Psoas muscle (tissue), 8 donors: Measurements from ENCODE around the gene RTL1. TPM values are rescaled to one million over a fixed set of nuclear protein-coding genes. Genes with fewer than 3 reads are reported as not detected.
A peak's percentile ranks its signal among the peaks of the same experiment; 100 is the strongest.

Source experiments
- ATAC-seq, 4 donors: fragments of 200-7000 bp; cut with Tn5 transposase; one replicate each; pipeline ENCODE4 v1.9.1; 2020; ENCODE audit warnings: moderate library complexity in 3 of 4, mild to moderate bottlenecking in 2 of 4
- DNase-seq, 2 donors: peaks; one replicate each; pipeline ENCODE4 v3.0.0-alpha.2; 2020
- H3K27ac ChIP-seq: fragments of 200-600 bp; one replicate; pipeline ENCODE4 v1.8.0; 2022
- H3K27me3 ChIP-seq, 3 donors: fragments of 200-600 bp in 1 of 3; one replicate each; pipeline versions ENCODE4 v1.6.1 to v1.8.0; 2013 to 2022; ENCODE audit warnings: low read length in 2 of 3, mild to moderate bottlenecking in 2 of 3, moderate library complexity in 1 of 3; ENCODE audit not compliant: insufficient read depth in 3 of 3
- H3K36me3 ChIP-seq, 2 donors: fragments of 200-600 bp in 1 of 2; one replicate each; pipeline versions ENCODE4 v1.6.1 to v1.8.0; 2013 to 2022; ENCODE audit warnings: low read depth in 1 of 2, mild to moderate bottlenecking in 1 of 2, moderate library complexity in 1 of 2; ENCODE audit not compliant: insufficient read depth in 1 of 2
- H3K4me1 ChIP-seq: fragments of 200-600 bp; one replicate; pipeline ENCODE4 v1.8.0; 2022
- H3K4me3 ChIP-seq: fragments of 200-600 bp; one replicate; pipeline ENCODE4 v1.8.0; 2022; ENCODE audit warnings: mild to moderate bottlenecking
- H3K9me3 ChIP-seq: fragments of 200-600 bp; one replicate; pipeline ENCODE4 v1.8.0; 2022
- CTCF ChIP-seq: fragments of 200-600 bp; IDR thresholded peaks from one replicate; pipeline ENCODE4 v1.8.0; 2022; ENCODE audit warnings: antibody characterized with exemption
- WGBS, 3 donors: extraction: QIAGEN DNeasy Blood & Tissue Kit; methylation state at CpG; one replicate each; pipeline versions ENCODE4 v1.1.6 to v1.1.7; 2013; 5-methylcytosine and 5-hydroxymethylcytosine counted together
- intact Hi-C, 2 donors: fragments of 100-400 bp; cut with DNase I; formaldehyde crosslinking; loops; one replicate each; pipeline versions ENCODE4 v1.11.0 to v1.14.2; 2022
- polyA plus RNA-seq, 3 donors: library from polyadenylated mRNA; stranded (reverse); fragments of 200-250 nt; gene quantifications; one replicate each; pipeline ENCODE4 v1.2.3, GENCODE V29; 2013
- total RNA-seq, 4 donors: library from RNA; stranded (reverse); fragmentation: NEBNext Ultra II Directional in 2 of 4; extraction: Animal tissue kit (Norgen Biotek cat#: 25700) in 2 of 4; gene quantifications; one replicate each; pipeline versions ENCODE4 v1.2.1 to v1.2.4, GENCODE V29; 2021 to 2023
- donor health status: healthy with polysubstance abuse.
- donor health status: DM: no; HTN: no; CAD: no; lungs with moderate emphysema.
- donor health status: Bipolar disorder and iron deficiency.
- donor health status: healthy.
- donor health status: DM: yes; HTN: yes; CAD: no.
- donor health status: DM: no; HTN: no; CAD: no.
- donor health status: DM: no; HTN: no; CAD: no.
- donor health status: DM: yes; HTN: yes; CAD: no.

Gene RTL1
- total and polyA plus RNA-seq, 7 donors, result 0.01 TPM; not detected in 6

- Histone ChIP-seq H3K27ac (no peak overlapping the region), H3K9me3 (no peaks in the 10 kb centered on the region), H3K36me3 (no peaks in the 10 kb centered on the region), H3K4me3 (no peak overlapping the region), H3K4me1 (peaks cover 5% of the 10 kb centered on the region), H3K27me3 (peaks cover 0 to 54% (median 13%) of the 10 kb centered on the region in 3 donors)
- ATAC-seq, result peak; percentile 14 to 43 (median 30)
- no peak for TF ChIP-seq CTCF
- 27 to 44% (median 28%) methylated on average over 19 of the region's 19 CpGs for WGBS, 3 donors
- intact Hi-C loops, result loop anchor here in 1 of 2 donors (2.0 to 10.0 kb wide), 3 partner anchors 191 to 465 kb away; no protein-coding TSS in a partner anchor
- no peak for DNase-seq
Observed at GRCh38 chr14:100899884-100900771, 3.4 kb downstream of the RTL1 start.

- H3K4me1 ChIP-seq, result peaks cover 5% of the 10 kb centered on the region
- peaks cover 0 to 45% (median 13%) of the 10 kb centered on the region in 3 donors for H3K27me3 ChIP-seq
- no peak for DNase-seq
- H3K9me3 ChIP-seq, result no peaks in the 10 kb centered on the region
- no peak for TF ChIP-seq CTCF
- intact Hi-C loops, result loop anchor here in 1 of 2 donors (2.0 kb wide), 1 partner anchor 234 kb away; no protein-coding TSS in a partner anchor
- no peak overlapping the region for H3K27ac ChIP-seq
- H3K4me3 ChIP-seq, result no peak overlapping the region
- WGBS, 3 donors, result 46 to 62% (median 57%) methylated on average over 21 of the region's 21 CpGs
- H3K36me3 ChIP-seq, result no peaks in the 10 kb centered on the region
- ATAC-seq, result peak in 2 of 4 donors; percentile 30 to 44
Observed at GRCh38 chr14:100898935-100899883, 4.3 kb downstream of the RTL1 start.

GRCh38 chr14:100898465-100898864 is 5.1 kb downstream of the RTL1 start:
- Histone ChIP-seq H3K4me1 (peaks cover 5% of the 10 kb centered on the region), H3K4me3 (no peak overlapping the region), H3K9me3 (no peaks in the 10 kb centered on the region), H3K27me3 (peaks cover 0 to 37% (median 13%) of the 10 kb centered on the region in 3 donors), H3K27ac (no peak overlapping the region), H3K36me3 (no peaks in the 10 kb centered on the region)
- no peak for TF ChIP-seq CTCF
- intact Hi-C loops, result loop anchor here in 1 of 2 donors (2.0 kb wide), 1 partner anchor 234 kb away; no protein-coding TSS in a partner anchor
- no peak for DNase-seq
- 66 to 80% (median 66%) methylated on average over 11 of the region's 11 CpGs for WGBS, 3 donors
- ATAC-seq, result no peak

- Histone ChIP-seq H3K4me1 (peaks cover 5% of the 10 kb centered on the region), H3K9me3 (no peaks in the 10 kb centered on the region), H3K4me3 (no peak overlapping the region), H3K27me3 (peaks cover 0 to 24% (median 9%) of the 10 kb centered on the region in 3 donors), H3K27ac (no peak overlapping the region), H3K36me3 (no peaks in the 10 kb centered on the region)
- no peak for TF ChIP-seq CTCF
- 55 to 68% (median 55%) methylated on average over 22 of the region's 22 CpGs for WGBS, 3 donors
- DNase-seq, result no peak
- intact Hi-C loops, result no loop called here
- no peak for ATAC-seq
Observed at GRCh38 chr14:100896369-100897060, 7.0 kb downstream of the RTL1 start.
